GM19452 (cell line): ENCODE measurements around the gene CDC14B.

Source experiments
- ATAC-seq: cut with Tn5 transposase; IDR thresholded peaks from one replicate; pipeline ENCODE4 v1.9.1; 2021; ENCODE audit not compliant: unreplicated experiment

The CDC14B gene

DNA sequence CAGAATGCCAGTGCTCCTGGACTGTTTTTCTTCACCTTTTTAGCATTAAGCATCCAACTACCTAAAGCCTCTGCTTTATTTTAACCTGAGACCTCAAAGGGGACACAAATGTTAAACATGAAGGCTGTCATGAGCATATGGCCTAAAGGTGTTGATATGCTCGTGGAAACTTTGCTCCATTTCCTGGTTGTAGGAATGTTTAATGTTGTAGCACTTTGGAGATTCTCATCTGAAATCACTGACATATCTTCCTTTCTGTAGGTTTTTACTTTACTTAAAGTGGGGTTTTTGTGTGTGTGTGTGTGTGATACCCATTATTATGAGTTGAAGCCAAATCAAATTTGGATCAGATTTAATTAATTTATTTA is 132.6 kb downstream of the CDC14B start:
- no peak for ATAC-seq

DNA sequence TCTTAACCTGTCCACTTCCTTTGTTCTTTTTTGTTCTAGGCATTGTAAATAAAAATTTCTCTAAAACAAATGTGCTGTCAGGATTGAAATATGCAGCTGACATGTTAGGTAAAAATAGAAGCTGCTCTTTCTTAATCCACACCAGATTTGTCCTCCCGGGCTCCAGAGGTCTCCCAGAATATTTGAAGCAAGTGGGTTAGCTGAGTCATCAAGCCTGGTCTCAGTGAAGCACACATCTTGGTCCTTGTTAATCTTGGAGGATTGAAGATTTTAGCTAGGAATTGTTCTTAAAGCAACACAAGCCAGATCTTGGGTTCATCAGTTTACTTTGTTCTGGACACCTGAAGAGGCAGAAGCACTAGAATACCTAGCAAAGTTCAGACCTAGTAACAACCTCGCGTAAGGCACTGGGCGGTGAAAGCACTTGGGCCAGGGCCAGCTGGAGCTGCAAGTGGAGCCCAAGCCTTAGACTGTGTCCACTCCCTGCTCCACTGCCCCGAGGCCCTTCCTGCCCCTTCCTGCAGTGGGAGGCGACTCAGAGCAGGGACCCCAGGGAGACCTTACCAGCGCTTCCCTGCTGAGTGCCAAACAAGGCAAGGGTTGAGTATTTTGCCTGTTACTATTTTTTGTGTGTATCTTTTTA is 133.1 kb downstream of the CDC14B start:
- ATAC-seq, result no peak

DNA sequence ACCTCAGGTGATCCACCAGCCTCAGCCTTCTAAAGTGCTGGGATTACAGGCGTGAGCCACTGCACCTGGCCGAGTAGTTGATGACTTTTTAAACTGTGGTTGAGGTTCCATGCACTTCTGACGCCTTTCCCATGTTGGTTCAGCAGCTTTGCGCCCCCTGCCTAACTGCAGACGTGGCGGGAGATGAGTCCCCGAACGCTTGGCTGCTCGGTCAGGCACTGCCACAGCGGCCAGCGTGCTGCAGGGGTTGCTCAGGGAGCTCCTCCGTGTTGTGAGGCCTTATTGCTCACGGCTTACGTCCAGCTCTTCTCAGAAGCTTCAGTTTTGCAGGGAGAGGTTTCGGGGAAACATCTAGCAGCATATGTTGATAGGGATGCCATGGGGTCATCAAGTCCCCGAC is 134.4 kb downstream of the CDC14B start:
- ATAC-seq, result no peak

DNA sequence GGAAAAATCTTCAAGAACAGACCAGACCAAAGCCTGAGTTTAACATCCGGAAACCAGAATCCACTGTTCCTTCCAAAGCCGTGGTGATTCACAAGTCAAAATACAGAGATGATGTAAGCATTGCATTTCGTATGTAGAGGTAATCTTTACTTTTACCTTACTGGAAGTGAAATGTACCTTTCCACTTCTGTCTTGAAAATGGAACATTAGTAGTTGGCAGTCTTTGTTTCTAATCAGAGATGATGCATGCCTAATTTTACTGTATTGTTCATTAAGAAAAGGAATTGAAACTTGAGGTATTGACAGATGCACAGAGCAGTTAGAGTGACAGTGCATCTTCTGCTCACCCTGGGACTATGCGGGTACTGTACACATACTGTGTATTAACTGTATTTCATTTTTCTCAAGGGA is 135.1 kb downstream of the CDC14B start:
- ATAC-seq, result peak; percentile 89

DNA sequence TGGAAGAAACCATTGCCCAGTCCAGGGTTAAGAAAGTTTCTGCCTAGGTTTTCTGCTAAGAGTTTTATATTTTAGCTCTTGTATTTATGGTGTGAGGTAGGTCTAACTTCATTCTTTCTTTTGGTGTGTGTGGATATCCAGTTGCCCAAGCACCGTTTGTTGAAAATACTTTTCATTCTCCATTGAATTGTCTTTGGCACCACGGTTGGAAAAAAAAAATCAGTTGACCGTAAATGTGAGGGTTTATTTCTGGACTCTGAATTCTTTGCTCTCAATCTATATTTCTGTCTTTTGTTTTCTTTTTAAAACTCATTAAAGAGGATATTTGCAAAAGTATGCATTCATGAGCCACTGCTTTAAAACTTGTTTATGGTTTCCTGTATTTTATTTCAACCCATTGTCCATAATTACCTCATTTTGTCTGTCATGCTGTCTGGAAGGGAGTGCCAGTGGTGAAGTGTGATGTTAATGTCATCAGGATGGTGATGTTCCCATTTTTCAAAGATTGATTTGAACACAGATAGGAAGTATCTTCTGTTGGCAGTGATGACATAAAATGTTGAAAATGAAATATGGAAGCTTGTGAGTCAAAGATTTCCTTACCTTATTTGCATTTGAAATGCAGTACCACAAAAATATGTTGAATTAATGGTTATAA is 135.8 kb downstream of the CDC14B start:
- no peak for ATAC-seq

DNA sequence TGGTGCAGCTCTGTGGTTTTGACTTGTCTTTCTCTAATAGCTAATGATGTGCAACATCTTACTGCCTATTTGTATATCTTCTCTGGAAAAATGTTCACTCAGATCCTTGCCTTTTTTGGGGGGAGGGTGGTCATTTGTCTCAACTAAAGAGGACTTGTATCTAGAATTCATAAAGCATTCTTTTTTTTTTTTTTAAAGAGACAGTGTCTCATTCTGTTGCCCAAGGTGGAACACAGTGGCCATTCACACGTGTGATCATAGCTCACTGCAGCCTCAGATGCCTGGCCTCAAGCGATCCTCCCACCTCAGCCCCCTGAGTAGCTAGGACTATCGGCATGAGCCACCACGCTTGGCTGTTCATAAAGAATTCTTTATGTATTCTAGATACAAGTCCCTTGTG is 136.4 kb downstream of the CDC14B start:
- ATAC-seq, result no peak

DNA sequence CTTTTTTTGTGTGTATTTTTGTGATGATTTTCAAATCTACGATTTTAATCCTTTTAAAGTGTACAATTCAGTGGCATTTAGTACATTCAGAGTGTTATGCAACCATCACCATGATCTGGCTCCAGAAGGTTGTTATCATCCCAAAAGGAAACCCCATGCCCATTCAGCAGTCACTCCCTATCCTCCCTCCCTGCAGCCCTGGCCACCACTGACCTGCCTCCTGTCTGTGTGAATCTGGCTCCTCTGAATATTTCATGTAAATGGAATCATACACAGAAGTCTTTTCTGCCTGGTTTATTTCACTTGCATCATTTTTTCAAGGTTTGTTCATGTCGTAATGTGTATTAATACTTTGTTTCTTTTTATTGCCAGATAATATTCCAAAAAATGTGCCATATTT is 137.2 kb downstream of the CDC14B start:
- ATAC-seq, result no peak

DNA sequence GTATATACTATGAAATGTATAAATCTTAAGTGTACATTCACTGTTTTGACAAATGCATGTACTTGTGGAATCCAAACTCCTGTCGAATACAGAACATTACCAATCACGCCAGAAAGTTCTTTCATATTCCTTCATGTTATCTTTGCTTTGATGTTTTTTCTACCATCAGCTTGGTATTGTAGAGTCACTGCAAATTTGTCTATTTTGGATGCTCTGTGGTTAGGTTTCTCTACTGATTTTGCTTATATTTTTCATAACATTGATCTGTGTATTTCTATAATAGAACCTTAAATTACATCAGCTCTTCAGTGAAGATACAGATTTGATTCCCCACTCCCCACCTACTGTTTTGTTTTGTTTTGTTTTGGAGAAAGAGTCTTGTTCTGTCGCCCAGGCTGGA is 138.9 kb downstream of the CDC14B start:
- no peak for ATAC-seq

DNA sequence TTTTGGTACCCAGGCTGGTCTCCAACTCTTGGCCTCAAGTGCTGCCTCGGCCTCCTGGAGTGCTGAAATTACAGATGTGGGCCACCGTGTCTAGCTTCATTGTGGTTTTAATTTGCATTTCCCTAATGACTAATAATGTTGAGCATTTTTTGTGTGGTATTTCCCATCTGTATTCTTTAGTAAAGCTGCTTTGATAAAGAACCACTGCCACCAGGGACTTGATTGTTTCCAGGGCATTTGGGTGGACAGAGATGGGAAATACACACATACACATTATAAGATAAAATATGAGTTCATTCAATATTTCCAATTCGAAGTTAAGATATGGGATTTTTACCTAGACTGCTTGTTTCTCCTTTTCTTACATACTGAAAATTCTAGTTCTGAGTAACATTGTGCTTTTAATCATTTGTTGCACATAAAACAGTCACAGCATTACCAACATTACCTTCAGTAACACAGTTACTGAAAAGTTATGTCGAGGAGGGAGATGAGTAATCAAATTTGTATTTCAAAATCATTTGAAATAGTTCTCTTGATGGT is 140.7 kb downstream of the CDC14B start:
- peak; percentile 86 for ATAC-seq

DNA sequence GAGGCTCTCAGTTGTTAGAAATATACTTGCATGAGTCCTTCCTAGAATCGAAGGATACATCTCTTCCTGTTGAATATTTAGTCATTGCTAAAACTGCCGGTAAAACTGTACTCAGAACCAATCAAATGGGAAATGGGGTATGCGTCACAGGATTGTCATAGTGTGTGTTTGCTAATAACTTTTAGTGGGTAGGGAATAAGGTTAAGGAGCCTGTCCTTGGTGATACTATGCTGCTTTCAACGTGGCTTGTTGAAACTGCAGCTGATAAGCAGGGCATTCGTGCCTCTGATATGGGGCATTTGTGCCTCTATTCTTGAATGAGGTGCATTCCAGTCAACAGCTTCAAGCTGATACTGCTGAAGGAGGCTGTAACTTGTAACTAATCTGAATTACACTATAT is 143.1 kb downstream of the CDC14B start:
- no peak for ATAC-seq

DNA sequence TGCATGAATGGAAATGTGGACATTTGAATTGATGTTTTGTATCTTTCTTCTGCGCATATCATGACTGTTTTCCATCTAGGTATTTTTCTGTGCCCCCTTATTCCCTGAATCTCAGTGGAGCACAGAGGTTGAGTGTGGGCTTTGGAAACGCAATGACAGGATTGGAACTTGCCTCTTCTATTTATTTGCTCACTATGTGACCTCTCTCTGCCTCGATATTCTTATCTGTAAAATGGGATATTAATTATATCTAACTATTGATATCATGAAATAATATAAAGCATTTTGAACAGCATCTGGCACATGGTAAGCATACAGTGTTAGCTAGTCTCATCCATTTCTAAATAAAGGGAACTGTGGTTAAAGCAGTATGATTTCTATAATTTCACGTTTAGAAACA is 143.6 kb downstream of the CDC14B start:
- no peak for ATAC-seq

DNA sequence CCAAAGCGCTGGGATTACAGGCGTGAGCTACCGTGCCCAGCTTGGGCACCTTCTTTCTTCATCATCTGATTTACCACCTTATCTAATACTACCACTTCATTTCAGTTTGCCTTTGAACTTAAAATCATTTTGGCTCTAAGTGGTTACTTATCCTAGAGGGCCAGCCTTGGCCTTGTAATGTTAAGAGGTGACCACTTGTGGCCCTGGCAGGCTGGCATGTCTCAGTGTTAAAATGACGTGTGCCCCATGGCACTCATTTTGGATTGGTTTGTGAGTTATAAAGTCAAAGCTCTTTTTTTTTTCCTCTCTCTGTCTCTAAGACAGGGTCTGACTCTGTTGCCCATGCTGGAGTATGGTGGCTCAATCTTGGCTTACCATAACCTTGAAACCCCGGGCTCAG is 151.9 kb downstream of the CDC14B start:
- ATAC-seq, result no peak

DNA sequence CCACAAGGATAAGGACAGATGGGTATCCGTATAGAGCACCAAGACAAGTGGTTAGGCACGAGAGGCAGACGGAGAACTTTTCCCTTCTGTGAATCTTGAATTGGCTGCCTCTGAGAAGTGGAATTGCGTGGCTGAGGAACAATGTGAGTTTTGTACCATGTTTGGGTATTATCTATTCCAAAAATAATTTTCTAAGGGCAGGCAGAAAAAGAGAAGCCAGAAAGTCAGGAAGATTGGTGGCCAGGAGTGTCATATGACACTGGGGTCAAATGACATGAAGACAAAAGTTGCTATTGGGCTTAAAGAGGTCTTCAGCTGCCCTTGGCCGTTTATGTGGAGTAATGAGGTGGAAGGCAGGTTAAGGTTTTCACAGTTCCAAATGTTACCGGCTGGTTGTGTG is 155.2 kb downstream of the CDC14B start:
- no peak for ATAC-seq

DNA sequence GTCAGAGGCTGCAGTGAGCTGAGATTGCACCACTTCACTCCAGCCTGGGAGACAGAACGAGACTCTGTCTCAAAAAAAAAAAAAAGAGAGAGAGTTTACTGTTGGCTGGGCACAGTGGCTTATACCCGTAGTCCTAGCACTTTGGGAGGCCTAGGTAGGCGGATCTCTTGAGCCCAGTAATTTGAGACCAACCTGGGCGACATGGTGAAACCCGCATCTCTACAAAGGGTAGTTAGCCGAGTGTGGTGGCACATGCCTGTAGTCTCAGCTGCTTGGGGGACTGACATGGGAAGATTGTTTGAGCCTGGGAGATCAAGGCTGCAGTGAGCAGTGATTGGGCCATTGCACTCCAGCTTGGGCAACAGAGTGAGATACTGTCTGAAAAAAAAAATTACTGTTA is 157.1 kb downstream of the CDC14B start:
- ATAC-seq, result no peak

DNA sequence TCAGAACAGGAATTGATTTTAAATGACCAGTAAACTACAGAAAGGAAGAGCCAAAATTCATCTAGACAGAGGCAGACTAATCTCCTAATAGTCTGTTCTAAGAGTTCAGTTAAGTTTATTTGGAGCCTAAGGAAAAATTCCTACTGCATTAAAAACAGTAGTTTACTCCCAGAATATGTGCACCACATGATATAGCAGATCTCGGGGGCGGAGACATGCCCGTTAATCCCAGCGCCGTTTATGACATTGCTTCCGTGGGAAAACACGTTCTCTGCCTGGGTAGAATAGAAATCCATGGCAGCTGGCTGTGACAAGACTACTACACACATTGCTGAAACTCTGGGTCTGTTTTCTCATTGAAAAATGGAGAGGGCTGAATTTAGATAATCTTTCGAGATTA is 158.3 kb downstream of the CDC14B start:
- no peak for ATAC-seq

DNA sequence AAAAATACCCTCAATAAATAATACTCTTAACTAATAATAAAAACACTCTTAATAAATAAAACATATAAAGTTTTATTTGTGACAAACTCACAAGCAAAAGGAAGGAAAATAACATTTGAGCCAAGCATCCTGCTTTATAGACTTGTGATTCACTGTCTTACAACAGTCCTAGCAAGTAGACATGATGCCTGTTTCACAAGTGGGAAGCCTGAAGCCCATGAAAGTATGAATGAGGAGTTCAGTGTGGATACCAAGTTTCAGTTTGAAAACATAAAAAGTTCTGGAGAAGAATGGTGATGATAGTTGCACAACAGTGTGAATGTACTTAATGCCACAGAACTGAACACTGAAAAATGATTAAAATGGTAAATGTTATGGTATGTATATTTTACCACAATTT is 158.8 kb downstream of the CDC14B start:
- no peak for ATAC-seq

DNA sequence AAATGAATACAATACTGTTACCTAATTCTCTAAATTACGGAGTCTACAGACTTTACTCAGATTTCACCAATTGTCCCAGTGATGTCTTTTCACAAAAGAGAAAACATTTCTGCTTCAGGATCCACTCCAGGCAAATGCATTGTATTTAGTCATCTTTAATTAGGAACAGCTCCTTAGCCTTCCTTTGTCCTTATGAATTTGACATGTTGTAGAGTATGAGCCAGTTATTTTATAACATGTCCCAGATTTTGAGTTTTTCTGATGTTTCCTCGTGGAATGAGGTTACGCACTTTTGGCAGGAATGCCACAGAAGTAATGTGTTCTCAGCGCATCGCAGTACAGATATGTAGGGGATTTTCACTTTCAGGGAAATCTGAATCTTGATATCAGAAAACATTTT is 159.2 kb downstream of the CDC14B start:
- ATAC-seq, result no peak

DNA sequence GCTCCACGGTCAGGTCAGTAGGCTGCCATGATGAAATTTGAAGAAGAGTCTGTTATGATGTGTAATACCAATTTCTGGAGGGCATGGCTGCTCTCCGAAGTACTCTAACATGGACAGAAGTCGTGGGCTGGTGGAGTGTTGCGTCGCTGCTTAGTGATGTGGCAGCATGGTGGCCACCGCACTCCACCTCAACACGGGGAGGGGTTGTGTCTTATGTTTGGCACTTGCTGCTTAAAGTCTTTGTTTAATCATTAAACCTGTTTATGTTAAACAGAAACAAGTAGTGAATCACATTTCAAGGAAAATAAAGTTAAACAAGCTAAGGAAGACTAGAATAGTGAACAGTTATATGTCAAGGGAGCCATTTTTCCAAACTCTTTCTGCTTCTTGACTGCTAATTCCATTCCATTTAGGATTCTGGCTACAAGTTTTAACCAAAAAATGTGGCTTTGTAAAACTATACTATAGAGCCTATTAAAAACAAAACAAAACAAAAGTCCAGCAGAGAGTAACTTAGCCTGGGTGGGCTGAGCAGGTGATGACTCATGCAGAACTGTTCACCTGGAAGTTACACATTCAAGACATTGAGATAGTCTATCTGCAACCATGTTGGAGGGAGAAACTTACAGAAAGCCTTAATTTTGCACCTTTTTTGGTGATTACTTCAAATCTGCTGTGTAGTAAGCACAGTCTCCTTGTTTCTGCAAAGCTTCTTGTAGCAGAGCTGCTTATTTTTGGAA is 160.2 kb downstream of the CDC14B start:
- no peak for ATAC-seq

DNA sequence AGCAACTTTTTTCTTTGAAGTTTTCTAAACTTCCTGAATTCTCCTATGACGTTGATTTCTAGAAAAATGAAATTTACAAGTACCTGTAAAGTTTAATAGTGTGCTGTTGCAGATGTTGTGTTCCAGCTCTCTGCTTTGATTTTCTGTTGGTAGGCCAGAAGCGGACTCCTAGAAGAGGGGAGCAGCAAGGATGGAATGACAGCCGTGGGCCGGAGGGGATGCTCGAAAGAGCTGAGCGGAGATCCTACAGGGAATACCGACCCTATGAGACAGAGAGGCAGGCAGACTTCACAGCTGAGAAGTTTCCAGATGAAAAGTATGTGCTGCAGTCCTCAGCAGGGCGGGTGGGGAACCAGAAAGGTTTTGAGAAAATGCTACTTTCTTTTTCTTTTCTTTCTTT is 161.4 kb downstream of the CDC14B start:
- ATAC-seq, result no peak

DNA sequence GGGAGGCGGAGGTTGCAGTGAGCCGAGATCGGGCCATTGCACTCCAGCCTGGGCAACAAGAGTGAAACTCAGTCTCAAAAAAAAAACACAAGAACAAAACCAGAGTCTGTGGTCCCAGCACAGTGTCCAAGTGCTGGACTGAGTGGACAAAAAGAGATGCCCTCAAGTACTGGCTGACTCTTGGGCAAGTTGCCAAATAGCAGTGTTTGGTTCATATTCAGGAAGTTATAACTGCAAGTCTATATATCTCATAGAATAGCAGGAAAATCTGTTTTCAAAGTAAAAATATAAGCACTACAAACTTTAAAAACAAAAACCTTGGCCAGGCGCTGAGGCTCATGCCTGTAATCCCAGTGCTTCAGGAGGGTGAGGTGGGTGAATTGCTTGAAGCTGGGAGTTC is 162.4 kb downstream of the CDC14B start:
- no peak for ATAC-seq

DNA sequence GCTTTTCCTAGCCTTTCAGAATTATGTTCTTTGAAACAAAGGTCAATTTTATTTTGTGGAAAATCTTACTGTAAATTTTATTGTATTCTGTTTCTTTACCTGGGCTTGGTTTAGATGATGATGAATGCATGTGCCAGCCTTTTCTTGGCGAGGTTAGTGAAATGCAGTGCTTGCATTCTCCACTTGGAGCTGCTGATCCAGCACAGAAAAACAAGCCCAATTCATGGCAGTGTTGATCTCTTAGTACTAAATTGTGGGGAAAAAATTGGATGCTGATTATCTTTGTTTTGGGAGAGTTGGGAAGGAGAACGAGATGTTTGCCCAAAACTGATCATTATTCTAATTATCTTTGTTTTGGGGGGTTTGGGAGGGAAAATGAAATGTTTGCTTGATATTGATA is 166.0 kb downstream of the CDC14B start:
- no peak for ATAC-seq
